ENCODE measurements around the gene AK3. TPM values are rescaled to one million over a fixed set of nuclear protein-coding genes. Genes with fewer than 3 reads are reported as not detected.

Gene AK3
- total and polyA plus RNA-seq, 2 donors (not counting 1 experiment from before 2014, with no cell fraction given): 66.3 to 90.3 TPM

DNA sequence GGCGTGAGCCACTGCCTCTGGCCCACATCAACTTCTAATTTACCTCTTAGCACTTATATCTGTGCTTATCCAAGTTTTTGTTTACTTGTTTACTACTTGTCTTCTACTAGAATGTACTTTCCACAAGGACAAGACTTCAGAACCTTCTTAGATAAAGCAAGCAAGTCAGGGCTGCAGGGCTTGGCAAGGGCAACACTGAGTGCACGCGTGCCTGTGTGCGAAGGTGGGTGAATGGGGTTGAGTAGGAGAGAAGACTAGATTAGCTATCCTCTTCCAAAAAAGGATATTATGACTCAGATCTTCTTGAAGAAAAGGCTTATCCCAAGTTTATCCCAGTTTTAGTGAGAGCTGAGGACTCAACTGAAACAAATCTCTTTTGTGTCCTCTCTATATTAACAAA, 19.3 kb downstream of the AK3 start:
- Histone ChIP-seq H3K4me1 (ENCODE audit: control insufficient read depth, extremely low read depth, insufficient read depth, low read length) (no peaks in the 10 kb centered on the region), H4K20me1 (ENCODE audit: control insufficient read depth, extremely low read depth, insufficient read depth, low read length) (no peaks in the 10 kb centered on the region), H2AFZ (ENCODE audit: low read length) (no peak overlapping the region), H3K4me3 (replicated peaks in 1 of 4; ENCODE audit: control extremely low read depth in 1 of 4, insufficient read depth in 1 of 4, low read depth in 3 of 4, low read length in 4 of 4) (no peak overlapping the region), H3K27ac (ENCODE audit: insufficient read depth, low read length) (no peak overlapping the region), H3K9ac (ENCODE audit: insufficient read depth, low read length) (no peak overlapping the region), H3K27me3 (ENCODE audit: control insufficient read depth, insufficient read depth, low read length) (no peaks in the 10 kb centered on the region), H3K4me2 (ENCODE audit: extremely low read depth, insufficient read depth, low read length) (no peak overlapping the region), H3K79me2 (ENCODE audit: control insufficient read depth, insufficient read depth, low read length) (no peaks in the 10 kb centered on the region), H3K9me3 (ENCODE audit: control insufficient read depth, insufficient read depth, low read depth, low read length) (no peaks in the 10 kb centered on the region), H3K36me3 (ENCODE audit: control insufficient read depth, insufficient read depth, low read length) (peaks cover 5% of the 10 kb centered on the region)
- no peak for DNase-seq (ENCODE audit: low read depth in 2 of 2)
- TF ChIP-seq, protein P1, sequence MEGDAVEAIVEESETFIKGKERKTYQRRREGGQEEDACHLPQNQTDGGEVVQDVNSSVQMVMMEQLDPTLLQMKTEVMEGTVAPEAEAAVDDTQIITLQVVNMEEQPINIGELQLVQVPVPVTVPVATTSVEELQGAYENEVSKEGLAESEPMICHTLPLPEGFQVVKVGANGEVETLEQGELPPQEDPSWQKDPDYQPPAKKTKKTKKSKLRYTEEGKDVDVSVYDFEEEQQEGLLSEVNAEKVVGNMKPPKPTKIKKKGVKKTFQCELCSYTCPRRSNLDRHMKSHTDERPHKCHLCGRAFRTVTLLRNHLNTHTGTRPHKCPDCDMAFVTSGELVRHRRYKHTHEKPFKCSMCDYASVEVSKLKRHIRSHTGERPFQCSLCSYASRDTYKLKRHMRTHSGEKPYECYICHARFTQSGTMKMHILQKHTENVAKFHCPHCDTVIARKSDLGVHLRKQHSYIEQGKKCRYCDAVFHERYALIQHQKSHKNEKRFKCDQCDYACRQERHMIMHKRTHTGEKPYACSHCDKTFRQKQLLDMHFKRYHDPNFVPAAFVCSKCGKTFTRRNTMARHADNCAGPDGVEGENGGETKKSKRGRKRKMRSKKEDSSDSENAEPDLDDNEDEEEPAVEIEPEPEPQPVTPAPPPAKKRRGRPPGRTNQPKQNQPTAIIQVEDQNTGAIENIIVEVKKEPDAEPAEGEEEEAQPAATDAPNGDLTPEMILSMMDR (conservative IDR thresholded peaks at IDR 0.05 in 1 of 2, IDR thresholded peaks at IDR 0.05 in 1 of 2; ENCODE audit: low read depth in 1 of 2, low read length in 2 of 2): no peak
- no peak for TF ChIP-seq EZH2 (IDR thresholded peaks at IDR 0.05; ENCODE audit: low read length, missing control alignments)

DNA sequence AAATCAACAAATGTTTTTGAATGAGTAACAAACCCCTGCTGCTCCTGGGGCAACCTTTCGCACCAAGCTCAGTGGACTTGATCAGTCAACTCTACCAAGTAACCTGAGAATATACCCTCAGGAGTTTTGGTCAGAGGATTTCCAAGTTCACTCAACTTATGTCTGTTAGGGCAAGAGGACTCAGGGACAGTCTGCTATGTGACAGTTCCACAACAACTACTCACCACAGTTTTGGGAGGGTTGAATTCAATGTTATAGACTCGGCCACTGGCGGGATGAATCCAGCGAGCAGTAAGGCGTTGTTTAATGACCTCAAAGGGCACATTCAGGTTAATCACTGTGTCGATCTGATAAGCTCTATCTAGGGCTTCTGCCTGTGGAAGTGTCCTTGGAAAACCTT, 22.1 kb downstream of the AK3 start:
- no peak for DNase-seq (ENCODE audit: low read depth in 2 of 2)
- no peak overlapping the region for H3K27ac ChIP-seq (ENCODE audit: insufficient read depth, low read length)
- H3K79me2 ChIP-seq (ENCODE audit: control insufficient read depth, insufficient read depth, low read length): no peaks in the 10 kb centered on the region
- no peaks in the 10 kb centered on the region for H3K27me3 ChIP-seq (ENCODE audit: control insufficient read depth, insufficient read depth, low read length)
- peaks cover 5% of the 10 kb centered on the region for H3K36me3 ChIP-seq (ENCODE audit: control insufficient read depth, insufficient read depth, low read length)
- H3K4me3 ChIP-seq (replicated peaks in 1 of 4; ENCODE audit: control extremely low read depth in 1 of 4, insufficient read depth in 1 of 4, low read depth in 3 of 4, low read length in 4 of 4): no peak overlapping the region
- no peak for TF ChIP-seq EZH2 (IDR thresholded peaks at IDR 0.05; ENCODE audit: low read length, missing control alignments)
- no peaks in the 10 kb centered on the region for H3K4me1 ChIP-seq (ENCODE audit: control insufficient read depth, extremely low read depth, insufficient read depth, low read length)
- no peaks in the 10 kb centered on the region for H3K9me3 ChIP-seq (ENCODE audit: control insufficient read depth, insufficient read depth, low read depth, low read length)
- H2AFZ ChIP-seq (ENCODE audit: low read length): no peak overlapping the region
- no peak overlapping the region for H3K4me2 ChIP-seq (ENCODE audit: extremely low read depth, insufficient read depth, low read length)
- no peak overlapping the region for H3K9ac ChIP-seq (ENCODE audit: insufficient read depth, low read length)
- H4K20me1 ChIP-seq (ENCODE audit: control insufficient read depth, extremely low read depth, insufficient read depth, low read length): no peaks in the 10 kb centered on the region

DNA sequence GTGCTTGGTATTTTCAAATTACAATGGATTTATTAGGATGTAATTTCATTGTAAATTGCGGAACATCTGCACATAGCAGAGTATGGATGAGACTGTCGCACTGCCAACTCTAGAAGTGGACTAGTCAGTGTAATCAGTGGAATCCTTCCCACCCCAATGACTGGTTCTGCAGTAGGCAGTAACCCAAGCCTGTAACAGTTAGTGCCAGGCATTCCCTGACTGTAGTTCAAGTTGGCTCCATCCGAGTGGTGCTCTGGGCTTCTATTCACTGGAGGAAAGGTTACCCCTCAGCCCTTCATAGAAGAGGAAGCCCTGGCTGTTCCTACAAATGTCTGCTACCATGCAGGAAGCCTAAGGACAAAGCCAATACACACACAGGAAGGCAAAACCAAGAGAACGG, 23.2 kb downstream of the AK3 start:
- no peak overlapping the region for H2AFZ ChIP-seq (ENCODE audit: low read length)
- no peaks in the 10 kb centered on the region for H3K9me3 ChIP-seq (ENCODE audit: control insufficient read depth, insufficient read depth, low read depth, low read length)
- H3K4me2 ChIP-seq (ENCODE audit: extremely low read depth, insufficient read depth, low read length): no peak overlapping the region
- no peak overlapping the region for H3K9ac ChIP-seq (ENCODE audit: insufficient read depth, low read length)
- H3K27me3 ChIP-seq (ENCODE audit: control insufficient read depth, insufficient read depth, low read length): no peaks in the 10 kb centered on the region
- DNase-seq (ENCODE audit: low read depth in 2 of 2): no peak
- H3K36me3 ChIP-seq (ENCODE audit: control insufficient read depth, insufficient read depth, low read length): peaks cover 5% of the 10 kb centered on the region
- H3K4me3 ChIP-seq (replicated peaks in 1 of 4; ENCODE audit: control extremely low read depth in 1 of 4, insufficient read depth in 1 of 4, low read depth in 3 of 4, low read length in 4 of 4): no peak overlapping the region
- no peaks in the 10 kb centered on the region for H3K4me1 ChIP-seq (ENCODE audit: control insufficient read depth, extremely low read depth, insufficient read depth, low read length)
- no peaks in the 10 kb centered on the region for H4K20me1 ChIP-seq (ENCODE audit: control insufficient read depth, extremely low read depth, insufficient read depth, low read length)
- no peaks in the 10 kb centered on the region for H3K79me2 ChIP-seq (ENCODE audit: control insufficient read depth, insufficient read depth, low read length)
- no peak overlapping the region for H3K27ac ChIP-seq (ENCODE audit: insufficient read depth, low read length)
- no peak for TF ChIP-seq EZH2 (IDR thresholded peaks at IDR 0.05; ENCODE audit: low read length, missing control alignments)
- TF ChIP-seq, protein P1 (conservative IDR thresholded peaks at IDR 0.05 in 1 of 2, IDR thresholded peaks at IDR 0.05 in 1 of 2; ENCODE audit: low read depth in 1 of 2, low read length in 2 of 2): no peak
